PFSK-1 (cell line): ENCODE measurements around the gene PDLIM1.

Experiments
- POLR2AphosphoS5 ChIP-seq: IDR thresholded peaks from 2 replicates; pipeline ENCODE4 v1.6.1; 2012; ENCODE audit warnings: low read depth, mild to moderate bottlenecking, control low read depth, low read length, moderate library complexity
- TAF1 ChIP-seq: IDR thresholded peaks from 2 replicates; pipeline ENCODE4 v1.6.1; 2012; ENCODE audit warnings: low read length, control low read depth, borderline replicate concordance; ENCODE audit not compliant: insufficient read depth

DNA sequence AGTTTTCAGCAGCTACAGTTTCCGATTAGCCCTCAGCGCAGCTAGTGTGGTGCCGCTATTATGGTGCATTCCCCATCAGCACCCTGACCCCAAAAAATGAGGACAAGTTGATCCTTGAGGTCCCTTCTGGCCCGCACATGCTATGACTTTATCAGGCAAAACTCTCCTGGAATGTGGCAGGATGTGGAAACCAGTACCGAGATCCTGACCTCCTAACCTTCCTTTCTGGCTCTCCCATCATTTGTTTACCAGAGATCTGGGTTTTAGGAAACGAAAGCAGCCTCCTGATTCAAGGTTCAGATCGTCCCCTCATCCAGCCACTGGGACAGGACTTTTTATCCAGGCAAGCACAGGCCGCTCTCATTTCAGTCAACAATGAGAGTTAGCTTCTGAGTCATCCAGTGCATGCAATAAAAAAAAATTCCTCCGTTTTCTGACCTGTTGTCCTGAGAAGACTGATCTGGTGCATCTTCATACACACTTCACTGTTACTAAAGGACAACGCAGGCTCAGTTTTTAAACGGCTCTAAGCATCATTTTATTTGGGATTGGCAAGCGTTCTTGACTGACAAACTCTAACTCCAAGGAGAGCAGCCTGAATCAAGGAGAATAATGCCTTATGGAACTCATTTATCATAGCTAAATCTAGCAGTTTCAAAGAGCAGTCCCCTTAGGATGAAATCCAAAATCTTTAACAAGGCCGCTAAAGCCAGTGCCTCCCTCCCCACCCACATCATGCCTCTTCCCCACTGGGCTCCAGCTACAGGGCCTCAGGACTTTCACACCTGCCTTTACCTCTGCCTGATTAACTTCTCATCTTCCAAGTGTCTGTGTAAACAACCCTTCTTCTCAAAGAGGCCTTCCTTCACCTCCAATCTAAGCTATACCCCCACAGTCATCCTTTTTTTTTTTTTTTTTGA is 17.1 kb downstream of the PDLIM1 start:
- TF ChIP-seq POLR2AphosphoS5 = no peak
- TF ChIP-seq TAF1 = no peak
